ENCODE data around the gene SUN3. TPM values are rescaled to one million over a fixed set of nuclear protein-coding genes. Genes with fewer than 3 reads are reported as not detected.
"Not testable (repeated sequence)": the region's sequence is repeated elsewhere in the genome, so short reads cannot be mapped to it uniquely, and the experiment has no call there.

The SUN3 gene
- total RNA-seq, 2 donors from 2014 or later: 0.50 TPM; not detected in 1

GRCh38 chr7:47951374-47951773, 77.5 kb downstream of the SUN3 start:
- no peak for ATAC-seq (replicated peaks)
- Mint-ChIP-seq H3K4me3 (no peak overlapping the region), H3K9me3 (no peaks in the 10 kb centered on the region), H3K27ac (no peak overlapping the region), H3K36me3 (ENCODE audit: low read depth) (peaks cover 22% of the 10 kb centered on the region), H3K4me1 (peaks cover 4% of the 10 kb centered on the region), H3K27me3 (no peaks in the 10 kb centered on the region)

- Mint-ChIP-seq H3K36me3 (ENCODE audit: low read depth) (peaks cover 15% of the 10 kb centered on the region), H3K27ac (no peak overlapping the region)
- no peak for ATAC-seq (replicated peaks)
Observed at GRCh38 chr7:47950714-47951113, 78.2 kb downstream of the SUN3 start.

GRCh38 chr7:47949703-47950102, 79.2 kb downstream of the SUN3 start:
- H3K27me3 Mint-ChIP-seq: no peaks in the 10 kb centered on the region
- H3K9me3 Mint-ChIP-seq: no peaks in the 10 kb centered on the region
- peaks cover 4% of the 10 kb centered on the region for H3K4me1 Mint-ChIP-seq
- H3K4me3 Mint-ChIP-seq: no peak overlapping the region
- peaks cover 5% of the 10 kb centered on the region for H3K36me3 Mint-ChIP-seq (ENCODE audit: low read depth)
- no peak for ATAC-seq (replicated peaks)
- H3K27ac Mint-ChIP-seq: no peak overlapping the region

More at GRCh38 chr7:47950714-47951113, 78.2 kb downstream of the SUN3 start:
- H3K9me3 Mint-ChIP-seq: no peaks in the 10 kb centered on the region
- H3K4me3 Mint-ChIP-seq: no peak overlapping the region
- H3K27me3 Mint-ChIP-seq: no peaks in the 10 kb centered on the region
- H3K4me1 Mint-ChIP-seq: peaks cover 4% of the 10 kb centered on the region

GRCh38 chr7:47948141-47948790, 80.6 kb downstream of the SUN3 start, which contains the start of gene PKD1L1:
Gene PKD1L1 (minus strand): TSS chr7:47948466. CDS start chr7:47948440, 26 bp downstream.
- Mint-ChIP-seq H3K9me3 (no peaks in the 10 kb centered on the region), H3K36me3 (ENCODE audit: low read depth) (no peaks in the 10 kb centered on the region), H3K4me3 (no peak within 1 kb of the TSS), H3K27me3 (no peaks in the 10 kb centered on the region), H3K27ac (no peak within 1 kb of the TSS), H3K4me1 (peaks cover 4% of the 10 kb centered on the region)
- no peak for ATAC-seq (replicated peaks)

- H3K9me3 Mint-ChIP-seq: no peaks in the 10 kb centered on the region
- no peaks in the 10 kb centered on the region for H3K27me3 Mint-ChIP-seq
- no peaks in the 10 kb centered on the region for H3K36me3 Mint-ChIP-seq (ENCODE audit: low read depth)
- no peak overlapping the region for H3K27ac Mint-ChIP-seq
- no peak overlapping the region for H3K4me3 Mint-ChIP-seq
- peaks cover 4% of the 10 kb centered on the region for H3K4me1 Mint-ChIP-seq
- ATAC-seq (replicated peaks): no peak
Observed at GRCh38 chr7:47947355-47947749, 81.6 kb downstream of the SUN3 start.

GRCh38 chr7:47946581-47947354, 82.1 kb downstream of the SUN3 start:
- H3K4me3 Mint-ChIP-seq: no peak overlapping the region
- H3K36me3 Mint-ChIP-seq (ENCODE audit: low read depth): no peaks in the 10 kb centered on the region
- no peaks in the 10 kb centered on the region for H3K27me3 Mint-ChIP-seq
- ATAC-seq (replicated peaks): peak; percentile 73
- no peak overlapping the region for H3K27ac Mint-ChIP-seq
- no peaks in the 10 kb centered on the region for H3K9me3 Mint-ChIP-seq
- peaks cover 1% of the 10 kb centered on the region for H3K4me1 Mint-ChIP-seq

GRCh38 chr7:47945261-47946015, 83.5 kb downstream of the SUN3 start:
- H3K27me3 Mint-ChIP-seq: no peaks in the 10 kb centered on the region
- ATAC-seq (replicated peaks): peak; percentile 56
- H3K4me3 Mint-ChIP-seq: no peak overlapping the region
- no peak overlapping the region for H3K27ac Mint-ChIP-seq
- H3K9me3 Mint-ChIP-seq: no peaks in the 10 kb centered on the region
- no peaks in the 10 kb centered on the region for H3K4me1 Mint-ChIP-seq
- no peaks in the 10 kb centered on the region for H3K36me3 Mint-ChIP-seq (ENCODE audit: low read depth)

GRCh38 chr7:47944536-47945260, 84.2 kb downstream of the SUN3 start:
- H3K27me3 Mint-ChIP-seq: no peaks in the 10 kb centered on the region
- no peak for ATAC-seq (replicated peaks)
- H3K4me3 Mint-ChIP-seq: no peak overlapping the region
- no peaks in the 10 kb centered on the region for H3K9me3 Mint-ChIP-seq
- H3K4me1 Mint-ChIP-seq: no peaks in the 10 kb centered on the region
- H3K27ac Mint-ChIP-seq: no peak overlapping the region
- H3K36me3 Mint-ChIP-seq (ENCODE audit: low read depth): no peaks in the 10 kb centered on the region

GRCh38 chr7:47943676-47944474, 85.0 kb downstream of the SUN3 start:
- H3K4me3 Mint-ChIP-seq: no peak overlapping the region
- no peaks in the 10 kb centered on the region for H3K4me1 Mint-ChIP-seq
- H3K27ac Mint-ChIP-seq: no peak overlapping the region
- H3K36me3 Mint-ChIP-seq (ENCODE audit: low read depth): no peaks in the 10 kb centered on the region
- H3K27me3 Mint-ChIP-seq: no peaks in the 10 kb centered on the region
- H3K9me3 Mint-ChIP-seq: no peaks in the 10 kb centered on the region
- no peak for ATAC-seq (replicated peaks)

- H3K9me3 Mint-ChIP-seq; H3K4me3 Mint-ChIP-seq; ATAC-seq (replicated peaks); H3K27ac Mint-ChIP-seq; H3K36me3 Mint-ChIP-seq (ENCODE audit: low read depth); H3K27me3 Mint-ChIP-seq; H3K4me1 Mint-ChIP-seq: not testable (repeated sequence)
Observed at GRCh38 chr7:47942651-47943050, 86.3 kb downstream of the SUN3 start.

- Mint-ChIP-seq H3K27ac (no peak overlapping the region), H3K4me3 (no peak overlapping the region), H3K4me1 (peaks cover 5% of the 10 kb centered on the region), H3K27me3 (no peaks in the 10 kb centered on the region), H3K36me3 (ENCODE audit: low read depth) (no peaks in the 10 kb centered on the region), H3K9me3 (no peaks in the 10 kb centered on the region)
- no peak for ATAC-seq (replicated peaks)
Observed at GRCh38 chr7:47942132-47942531, 86.8 kb downstream of the SUN3 start.

- no peak overlapping the region for H3K27ac Mint-ChIP-seq
- no peaks in the 10 kb centered on the region for H3K9me3 Mint-ChIP-seq
- H3K36me3 Mint-ChIP-seq (ENCODE audit: low read depth): no peaks in the 10 kb centered on the region
- no peak for ATAC-seq (replicated peaks)
- H3K4me3 Mint-ChIP-seq: no peak overlapping the region
- peaks cover 7% of the 10 kb centered on the region for H3K4me1 Mint-ChIP-seq
- no peaks in the 10 kb centered on the region for H3K27me3 Mint-ChIP-seq
Observed at GRCh38 chr7:47941136-47941844, 87.6 kb downstream of the SUN3 start.
